ENCODE measurements around the gene SPOCK1.
A peak's percentile ranks its signal among the peaks of the same experiment; 100 is the strongest.

Gene SPOCK1

GRCh38 chr5:137491121-137491520, 8.0 kb downstream of the SPOCK1 start:
- no peak for DNase-seq

GRCh38 chr5:137490591-137490990, 8.5 kb downstream of the SPOCK1 start:
- DNase-seq: no peak

- DNase-seq: no peak
These were observed 10.2 kb downstream of the SPOCK1 start for GRCh38 chr5:137488974-137489373.

- no peak for DNase-seq
These were observed 10.6 kb downstream of the SPOCK1 start for GRCh38 chr5:137488516-137488915.

GRCh38 chr5:137487600-137487999, 11.5 kb downstream of the SPOCK1 start:
- DNase-seq: no peak

GRCh38 chr5:137486707-137487106, 12.4 kb downstream of the SPOCK1 start:
- DNase-seq: no peak

- no peak for DNase-seq
These were observed 17.5 kb downstream of the SPOCK1 start for GRCh38 chr5:137481596-137481995.

GRCh38 chr5:137478043-137478442, 21.1 kb downstream of the SPOCK1 start:
- DNase-seq: no peak

GRCh38 chr5:137470921-137471220, 28.3 kb downstream of the SPOCK1 start:
- no peak for DNase-seq

- DNase-seq: no peak
These were observed 28.8 kb downstream of the SPOCK1 start for GRCh38 chr5:137470111-137470920.

- no peak for DNase-seq
These were observed 32.2 kb downstream of the SPOCK1 start for GRCh38 chr5:137466889-137467288.

GRCh38 chr5:137465930-137466329, 33.2 kb downstream of the SPOCK1 start:
- no peak for DNase-seq

GRCh38 chr5:137462816-137463520, 36.2 kb downstream of the SPOCK1 start:
- no peak for DNase-seq

- no peak for DNase-seq
These were observed 36.9 kb downstream of the SPOCK1 start for GRCh38 chr5:137462265-137462590.

GRCh38 chr5:137461391-137462264, 37.5 kb downstream of the SPOCK1 start:
- DNase-seq: no peak

GRCh38 chr5:137454671-137455070, 44.5 kb downstream of the SPOCK1 start:
- no peak for DNase-seq

GRCh38 chr5:137453483-137454080, 45.5 kb downstream of the SPOCK1 start:
- no peak for DNase-seq

- DNase-seq: no peak
These were observed 48.4 kb downstream of the SPOCK1 start for GRCh38 chr5:137450759-137451158.

GRCh38 chr5:137448868-137449267, 50.3 kb downstream of the SPOCK1 start:
- no peak for DNase-seq

- no peak for DNase-seq
These were observed 52.5 kb downstream of the SPOCK1 start for GRCh38 chr5:137446615-137447014.

- no peak for DNase-seq
These were observed 53.0 kb downstream of the SPOCK1 start for GRCh38 chr5:137446151-137446550.

GRCh38 chr5:137442660-137443059, 56.5 kb downstream of the SPOCK1 start:
- DNase-seq: peak; percentile 76

GRCh38 chr5:137441476-137441875, 57.6 kb downstream of the SPOCK1 start:
- DNase-seq: no peak
